ENCODE results near the gene IL1RAPL1.

IL1RAPL1 gene

GRCh38 chrX:29487714-29488113 lies 900.5 kb downstream of the IL1RAPL1 start:
- no peaks in the 10 kb centered on the region for H3K36me3 ChIP-seq
- peak overlapping the region in 6 of 11 experiments; percentile 36 to 68 (median 56); a peak in 6 of 22 replicates for H3K9ac ChIP-seq
- peaks cover 55 to 78% (median 68%) of the 10 kb centered on the region in 10 experiments for H3K4me1 ChIP-seq
- no peak overlapping the region for H3K4me3 ChIP-seq
- H4K20me1 ChIP-seq: no peaks in the 10 kb centered on the region
- peak overlapping the region; percentile 43 to 81 (median 72); a peak in 20 of 22 replicates for H3K27ac ChIP-seq
- peak in 9 of 11 experiments; percentile 45 to 90 (median 56); a peak in 12 of 22 replicates for TF ChIP-seq Cebpa-rat (IDR thresholded peaks at IDR 0.05)
- no peaks in the 10 kb centered on the region for H3K9me3 ChIP-seq (replicated peaks in 1 of 11)
- peak overlapping the region; percentile 55 to 94 (median 76) for H3K4me2 ChIP-seq
- H3K27me3 ChIP-seq: no peaks in the 10 kb centered on the region

GRCh38 chrX:29488919-29489318 lies 901.7 kb downstream of the IL1RAPL1 start:
- Histone ChIP-seq H3K4me1 (peaks cover 55 to 78% (median 63%) of the 10 kb centered on the region in 10 experiments), H3K27ac (peak overlapping the region; percentile 43 to 81 (median 72); a peak in 21 of 22 replicates), H3K4me3 (peak overlapping the region in 3 of 10 experiments; percentile 4 to 36 (median 24); a peak in 4 of 20 replicates), H3K9ac (peak overlapping the region; percentile 12 to 68 (median 45); a peak in 16 of 22 replicates), H3K27me3 (no peaks in the 10 kb centered on the region), H3K9me3 (replicated peaks in 1 of 11) (peaks cover under 1 to 5% (median 3%) of the 10 kb centered on the region in 11 experiments; a peak in 14 of 22 replicates), H3K4me2 (peak overlapping the region; percentile 55 to 94 (median 76)), H3K36me3 (no peaks in the 10 kb centered on the region), H4K20me1 (no peaks in the 10 kb centered on the region)
- TF ChIP-seq Cebpa-rat (IDR thresholded peaks at IDR 0.05): peak in 5 of 11 experiments; percentile 5 to 65 (median 47); a peak in 5 of 22 replicates

- no peak for TF ChIP-seq Cebpa-rat (IDR thresholded peaks at IDR 0.05)
- Histone ChIP-seq H3K4me2 (peak overlapping the region in 9 of 11 experiments; percentile 25 to 67 (median 48); a peak in 9 of 22 replicates), H3K9ac (no peak overlapping the region), H3K36me3 (0 out of 22 replicates have a peak, but pooled peaks cover 0 to 2% (median 0%) of the 10 kb centered on the region in 11 experiments), H3K27me3 (no peaks in the 10 kb centered on the region), H4K20me1 (no peaks in the 10 kb centered on the region), H3K4me1 (peaks cover 43 to 62% (median 47%) of the 10 kb centered on the region in 10 experiments), H3K4me3 (no peak overlapping the region), H3K27ac (peak overlapping the region in 10 of 11 experiments; percentile 7 to 81 (median 72); a peak in 13 of 22 replicates), H3K9me3 (replicated peaks in 1 of 11) (peaks cover 5 to 17% (median 12%) of the 10 kb centered on the region in 11 experiments; a peak in 16 of 22 replicates)
Measured at GRCh38 chrX:29490606-29491005, 903.4 kb downstream of the IL1RAPL1 start.

- Histone ChIP-seq H3K9me3 (replicated peaks in 1 of 11) (peaks cover 5 to 19% (median 14%) of the 10 kb centered on the region in 11 experiments; a peak in 16 of 22 replicates), H3K4me2 (no peak overlapping the region; a peak in 1 of 22 replicates), H3K27ac (no peak overlapping the region), H3K4me1 (peaks cover 32 to 58% (median 39%) of the 10 kb centered on the region in 10 experiments), H3K9ac (no peak overlapping the region), H4K20me1 (no peaks in the 10 kb centered on the region), H3K36me3 (0 out of 22 replicates have a peak, but pooled peaks cover 0 to 3% (median 0%) of the 10 kb centered on the region in 11 experiments), H3K4me3 (no peak overlapping the region), H3K27me3 (no peaks in the 10 kb centered on the region)
- no peak for TF ChIP-seq Cebpa-rat (IDR thresholded peaks at IDR 0.05)
Measured at GRCh38 chrX:29491659-29492058, 904.4 kb downstream of the IL1RAPL1 start.

GRCh38 chrX:29496636-29497180 lies 909.5 kb downstream of the IL1RAPL1 start:
- Histone ChIP-seq H3K36me3 (0 out of 22 replicates have a peak, but pooled peaks cover 0 to 3% (median 0%) of the 10 kb centered on the region in 11 experiments), H3K27ac (no peak overlapping the region), H3K9me3 (replicated peaks in 1 of 11) (peaks cover 5 to 19% (median 14%) of the 10 kb centered on the region in 11 experiments; a peak in 17 of 22 replicates), H3K4me2 (peak overlapping the region in 7 of 11 experiments; percentile 2 to 64 (median 33); a peak in 9 of 22 replicates), H3K4me1 (peaks cover 0 to 26% (median 10%) of the 10 kb centered on the region in 10 experiments; a peak in 12 of 20 replicates), H3K27me3 (no peaks in the 10 kb centered on the region), H3K9ac (no peak overlapping the region), H3K4me3 (no peak overlapping the region), H4K20me1 (no peaks in the 10 kb centered on the region)
- TF ChIP-seq Cebpa-rat (IDR thresholded peaks at IDR 0.05): no peak

GRCh38 chrX:29506729-29507128 lies 919.5 kb downstream of the IL1RAPL1 start:
- Histone ChIP-seq H3K4me1 (no peaks in the 10 kb centered on the region), H3K27ac (no peak overlapping the region), H4K20me1 (no peaks in the 10 kb centered on the region), H3K4me3 (no peak overlapping the region), H3K4me2 (no peak overlapping the region), H3K9ac (no peak overlapping the region), H3K36me3 (no peaks in the 10 kb centered on the region), H3K9me3 (replicated peaks in 1 of 11) (peaks cover 0 to 20% (median 5%) of the 10 kb centered on the region in 11 experiments; a peak in 11 of 22 replicates), H3K27me3 (no peaks in the 10 kb centered on the region)
- TF ChIP-seq Cebpa-rat (IDR thresholded peaks at IDR 0.05): no peak

GRCh38 chrX:29518100-29518499 lies 930.9 kb downstream of the IL1RAPL1 start:
- Histone ChIP-seq H4K20me1 (no peaks in the 10 kb centered on the region), H3K4me3 (no peak overlapping the region), H3K9me3 (replicated peaks in 1 of 11) (no peaks in the 10 kb centered on the region), H3K9ac (no peak overlapping the region), H3K27me3 (no peaks in the 10 kb centered on the region), H3K4me2 (no peak overlapping the region), H3K27ac (no peak overlapping the region), H3K4me1 (peaks cover 0 to 12% (median 0%) of the 10 kb centered on the region in 10 experiments; a peak in 5 of 20 replicates), H3K36me3 (no peaks in the 10 kb centered on the region)
- TF ChIP-seq Cebpa-rat (IDR thresholded peaks at IDR 0.05): no peak

- H3K27ac ChIP-seq: no peak overlapping the region
- no peak for TF ChIP-seq Cebpa-rat (IDR thresholded peaks at IDR 0.05)
- H3K36me3 ChIP-seq: no peaks in the 10 kb centered on the region
- H3K4me1 ChIP-seq: peaks cover 0 to 15% (median 0%) of the 10 kb centered on the region in 10 experiments; a peak in 4 of 20 replicates
- no peaks in the 10 kb centered on the region for H3K9me3 ChIP-seq (replicated peaks in 1 of 11)
- no peaks in the 10 kb centered on the region for H3K27me3 ChIP-seq
- no peaks in the 10 kb centered on the region for H4K20me1 ChIP-seq
- no peak overlapping the region for H3K4me2 ChIP-seq
- H3K9ac ChIP-seq: no peak overlapping the region
- H3K4me3 ChIP-seq: no peak overlapping the region
Measured at GRCh38 chrX:29528281-29528680, 941.0 kb downstream of the IL1RAPL1 start.

GRCh38 chrX:29530501-29530900 lies 943.3 kb downstream of the IL1RAPL1 start:
- Histone ChIP-seq H3K4me3 (no peak overlapping the region), H3K4me2 (peak overlapping the region in 2 of 11 experiments; percentile 57 to 61; a peak in 4 of 22 replicates), H3K4me1 (peaks cover 0 to 15% (median 0%) of the 10 kb centered on the region in 10 experiments; a peak in 4 of 20 replicates), H3K27me3 (no peaks in the 10 kb centered on the region), H4K20me1 (no peaks in the 10 kb centered on the region), H3K9ac (no peak overlapping the region), H3K36me3 (no peaks in the 10 kb centered on the region), H3K27ac (no peak overlapping the region; a peak in 1 of 22 replicates), H3K9me3 (replicated peaks in 1 of 11) (no peaks in the 10 kb centered on the region)
- TF ChIP-seq Cebpa-rat (IDR thresholded peaks at IDR 0.05): no peak
